ENCODE data around the gene ANKS6.

ANKS6 gene

DNA sequence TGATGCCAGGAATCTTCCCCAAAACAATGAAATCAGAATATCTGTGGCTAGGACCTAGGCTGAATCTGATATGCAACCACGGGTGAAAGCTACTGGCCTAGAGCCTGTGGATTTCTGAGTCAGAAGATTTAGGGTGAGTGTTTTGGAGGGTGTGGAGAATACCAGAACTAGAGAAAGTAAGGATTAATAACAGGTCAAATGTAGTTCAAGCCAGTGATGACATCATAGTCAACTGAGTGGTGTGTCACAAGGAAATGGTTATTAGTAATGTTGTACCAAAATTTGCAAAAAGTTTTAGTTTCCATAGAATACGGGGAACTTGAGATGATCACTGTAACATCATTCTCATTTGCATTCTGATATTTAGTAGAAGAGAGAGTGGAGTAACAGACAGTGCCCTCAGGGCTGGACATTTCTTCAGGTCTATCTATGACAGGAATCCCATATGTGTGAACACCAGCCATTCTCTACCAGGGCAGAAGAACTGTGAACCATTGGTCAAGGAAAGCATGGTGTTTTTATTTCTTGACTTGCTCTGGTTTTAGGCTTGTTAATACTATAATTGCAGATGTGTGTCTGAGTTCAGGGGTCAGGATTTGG is 14.8 kb upstream of the ANKS6 start:
- no peak for DNase-seq

DNA sequence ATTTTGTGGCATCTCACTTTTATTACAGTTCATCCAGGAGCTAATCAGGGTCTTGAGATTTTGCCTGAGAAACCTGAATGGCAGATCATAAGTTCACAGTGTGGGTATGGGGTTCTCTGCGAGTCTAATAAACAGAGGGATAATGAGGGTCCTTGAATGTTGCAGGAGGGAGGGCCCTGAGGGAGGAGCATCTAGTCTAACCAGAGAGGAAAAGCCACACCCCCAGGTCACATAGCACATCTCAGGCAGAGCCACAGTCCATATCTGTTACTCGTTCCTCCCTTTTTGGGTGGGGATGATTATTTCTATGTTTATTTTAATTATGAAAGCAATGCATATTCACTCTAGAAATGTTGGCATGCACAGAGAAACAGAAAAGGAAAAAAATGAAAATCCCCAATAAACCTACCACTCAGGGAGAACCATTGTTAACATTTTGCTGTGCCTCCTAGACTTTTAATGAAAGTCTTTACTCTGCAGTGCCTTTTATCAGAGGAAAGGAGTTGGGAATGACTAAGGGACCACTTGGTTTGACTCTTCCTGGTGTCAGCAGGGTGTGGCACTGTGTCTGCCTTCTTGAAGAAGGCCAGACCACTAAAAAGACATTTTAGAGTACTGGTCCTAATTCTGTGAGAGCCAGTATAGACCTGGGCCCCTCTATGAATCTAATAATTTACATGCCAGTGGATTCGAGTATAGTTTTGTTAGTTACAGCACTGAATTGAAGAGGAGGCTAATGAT is 13.9 kb upstream of the ANKS6 start:
- DNase-seq = no peak

DNA sequence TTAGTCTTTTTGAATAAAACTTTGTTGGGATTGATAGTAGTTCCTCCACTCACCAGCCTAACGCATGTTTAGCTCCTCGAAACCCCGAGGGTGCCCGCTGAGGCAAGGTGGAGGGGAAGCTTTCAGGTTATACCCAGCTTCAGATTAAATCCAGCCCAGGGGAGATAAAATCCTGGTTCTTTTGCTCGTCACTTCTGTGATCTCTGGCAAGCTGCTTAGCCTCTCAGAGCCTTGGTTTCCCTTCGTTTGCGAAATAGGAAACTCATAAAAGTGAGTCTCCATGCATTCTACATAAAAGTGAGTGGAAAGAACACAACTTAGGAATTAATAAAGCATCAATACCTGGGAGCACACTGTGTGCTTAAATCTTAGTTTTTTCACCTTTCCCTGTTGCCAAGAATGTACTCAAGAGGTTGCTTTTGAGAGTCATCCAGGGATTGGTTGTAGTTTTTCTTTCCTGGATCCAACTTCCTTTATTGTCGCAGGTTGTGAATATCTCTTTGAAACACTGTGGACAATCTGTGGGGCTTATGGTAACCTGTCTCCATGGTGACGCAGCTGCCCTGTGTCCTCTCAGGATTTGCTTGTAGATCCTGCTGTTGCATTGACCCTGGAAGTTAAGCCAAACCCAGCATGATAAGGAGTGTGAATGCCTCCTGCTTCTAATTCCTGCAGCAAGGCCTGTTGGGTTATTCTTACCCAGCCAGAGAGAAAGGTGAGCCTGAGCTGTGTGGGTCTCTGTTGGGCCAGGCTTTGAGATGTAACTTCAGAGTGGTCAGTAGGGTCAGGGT is 13.2 kb upstream of the ANKS6 start:
- no peak for DNase-seq

DNA sequence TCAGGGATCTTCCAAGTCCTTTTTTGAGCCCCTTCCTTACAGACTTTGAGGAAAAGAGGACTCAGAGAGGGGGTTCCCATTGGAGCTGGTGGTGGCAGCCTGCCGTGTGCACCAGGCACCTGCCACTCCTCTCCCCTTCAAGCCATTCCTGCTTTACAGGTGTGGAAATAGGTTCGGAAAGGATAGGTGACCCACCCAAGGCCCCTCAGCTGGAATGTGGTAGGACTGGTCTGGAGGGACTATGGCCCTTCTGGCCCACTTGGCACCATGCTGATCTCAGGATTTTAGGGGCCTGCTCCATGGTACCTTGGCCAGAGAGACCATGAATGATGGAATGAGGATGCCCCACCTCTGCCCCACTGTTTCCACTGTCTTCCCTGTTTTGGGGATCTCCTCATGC is 12.5 kb upstream of the ANKS6 start:
- no peak for DNase-seq

DNA sequence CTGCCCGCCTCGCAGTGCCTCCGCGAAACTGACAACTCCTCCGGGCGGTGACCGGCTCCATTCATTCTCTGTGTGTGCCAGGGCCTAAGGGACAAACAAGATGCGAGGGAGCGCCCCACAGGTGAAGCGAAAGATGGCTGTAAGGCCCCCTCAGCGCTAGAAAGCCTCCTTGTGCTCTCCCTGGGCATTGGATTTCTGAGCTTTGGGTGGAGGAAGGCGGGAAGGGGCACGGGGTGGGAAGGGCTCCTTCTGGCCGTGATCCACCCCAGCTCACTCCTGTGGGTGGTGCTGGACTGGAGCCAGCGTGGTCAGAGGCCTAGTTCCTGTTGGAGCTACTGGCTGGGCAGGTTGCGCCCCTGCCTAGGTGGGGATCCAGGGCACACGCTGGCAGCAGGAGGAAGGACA is 12.1 kb upstream of the ANKS6 start:
- DNase-seq = no peak

DNA sequence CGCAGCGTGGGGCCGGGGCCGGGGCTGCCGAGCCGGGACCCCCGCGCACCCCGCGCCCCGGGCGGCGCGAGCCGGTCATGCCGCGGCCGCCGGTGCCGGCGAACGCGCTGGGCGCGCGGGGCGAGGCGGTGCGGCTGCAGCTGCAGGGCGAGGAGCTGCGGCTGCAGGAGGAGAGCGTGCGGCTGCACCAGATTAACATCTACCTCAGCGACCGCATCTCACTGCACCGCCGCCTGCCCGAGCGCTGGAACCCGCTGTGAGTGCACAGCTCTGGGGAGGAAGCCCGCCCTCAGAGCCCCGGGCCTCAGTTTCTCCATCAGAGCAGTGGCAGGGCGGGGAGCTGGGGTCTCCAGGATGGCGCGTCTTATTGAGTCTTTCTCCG is 11.4 kb upstream of the ANKS6 start:
- no peak for DNase-seq

DNA sequence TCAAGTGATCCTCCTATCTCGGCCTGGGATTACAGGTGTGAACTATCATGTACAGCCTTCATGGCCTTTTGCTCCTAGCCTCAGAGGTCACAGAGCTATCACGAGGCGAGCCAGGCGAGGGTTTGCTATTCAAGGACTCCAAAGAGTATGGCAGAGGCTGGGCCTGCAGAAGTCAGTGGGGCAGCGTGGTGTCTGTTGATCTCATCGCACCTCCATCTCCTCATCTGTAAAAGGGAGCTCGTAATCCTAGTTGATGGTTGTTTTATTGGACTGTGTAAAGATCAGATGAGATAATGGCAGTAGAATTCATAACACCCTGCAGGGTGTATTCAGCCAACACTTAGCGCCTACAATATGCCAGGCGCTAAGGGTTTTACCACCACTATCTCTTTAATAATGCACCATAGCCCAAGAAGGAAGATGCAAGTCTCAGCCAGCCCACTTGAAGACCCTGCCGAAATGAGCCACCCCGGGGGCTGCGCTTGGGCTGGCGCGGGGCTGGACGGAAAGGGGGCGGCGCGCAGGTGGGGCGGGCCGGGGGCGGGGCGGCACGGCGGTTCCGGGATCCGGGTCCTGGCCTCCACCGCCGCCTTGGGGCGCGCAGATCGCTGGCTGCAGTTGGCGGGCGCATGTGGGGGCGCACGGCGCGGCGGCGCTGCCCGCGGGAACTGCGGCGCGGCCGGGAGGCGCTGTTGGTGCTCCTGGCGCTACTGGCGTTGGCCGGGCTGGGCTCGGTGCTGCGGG is 10.9 kb upstream of the ANKS6 start, which contains the start of gene GALNT12:
Gene GALNT12 (plus strand): TSS at position 601 of the 744 bp plus-strand sequence. CDS start 29 bp downstream, at position 630.
- DNase-seq = peak; percentile 35 to 42

DNA sequence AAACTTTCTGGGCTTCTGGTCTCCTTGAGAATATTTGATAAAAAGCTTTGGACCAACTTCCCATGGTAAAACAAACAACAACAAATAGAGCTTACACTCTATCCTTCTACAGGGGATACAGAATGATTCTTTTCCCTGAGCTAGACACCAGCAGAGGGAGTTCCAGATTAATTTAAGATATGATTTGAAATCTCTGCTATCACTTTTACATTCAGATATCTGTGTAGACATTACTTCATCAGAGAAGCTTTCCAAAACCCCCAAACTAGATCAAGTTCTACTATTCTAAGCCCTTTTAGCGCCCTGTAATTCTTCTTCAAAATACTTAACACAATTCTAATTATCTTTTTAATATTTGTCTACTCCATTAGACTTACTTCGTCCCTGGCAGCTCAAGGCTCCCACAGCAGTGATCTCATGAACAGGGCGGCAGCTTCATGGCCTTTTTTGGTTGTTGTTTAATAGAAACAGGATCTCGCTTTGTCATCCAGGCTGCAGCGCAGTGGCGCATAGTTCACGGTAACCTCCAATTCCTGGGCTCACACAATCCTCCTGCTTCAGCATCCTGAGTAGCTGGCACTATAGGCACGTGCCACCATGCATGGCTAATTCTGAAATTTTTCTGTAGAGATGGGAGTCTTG is 10.2 kb upstream of the ANKS6 start:
- DNase-seq = no peak

DNA sequence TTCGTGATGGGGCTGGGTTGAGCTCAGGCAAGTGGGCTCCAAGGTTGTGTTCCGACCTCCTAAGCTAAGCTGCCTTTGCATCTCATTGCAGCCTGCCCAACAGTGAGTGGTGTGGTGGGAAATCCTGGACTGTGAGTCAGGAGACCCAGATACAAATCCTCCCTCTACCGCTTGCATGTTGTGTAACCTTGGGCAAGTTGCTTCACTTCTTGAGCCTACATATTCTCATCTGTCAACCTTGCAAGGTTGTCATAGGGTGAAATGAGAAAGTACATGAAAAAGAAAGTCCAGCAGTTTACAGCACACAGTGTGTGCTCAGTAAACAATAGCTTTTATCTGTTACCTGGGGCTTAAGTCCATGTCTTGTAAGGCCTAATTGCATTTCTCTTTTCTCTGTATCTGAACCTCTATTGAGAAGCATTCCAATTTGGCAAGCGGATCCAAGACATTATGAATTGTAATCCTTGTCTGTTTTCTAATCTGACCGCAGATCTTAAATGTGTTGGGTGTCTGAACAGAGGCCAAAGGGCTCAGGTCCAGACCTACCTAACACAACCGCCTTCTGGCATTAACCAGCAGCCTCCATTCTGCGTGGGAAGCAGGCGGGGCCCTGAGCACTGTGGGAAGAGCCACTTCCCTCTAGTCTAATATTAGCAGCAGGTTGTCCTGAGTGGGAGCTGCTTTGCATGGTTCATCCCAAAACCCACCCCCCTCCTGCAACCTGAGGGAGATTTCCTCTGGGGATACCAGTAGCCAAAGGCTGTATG is 9.3 kb upstream of the ANKS6 start:
- no peak for DNase-seq

DNA sequence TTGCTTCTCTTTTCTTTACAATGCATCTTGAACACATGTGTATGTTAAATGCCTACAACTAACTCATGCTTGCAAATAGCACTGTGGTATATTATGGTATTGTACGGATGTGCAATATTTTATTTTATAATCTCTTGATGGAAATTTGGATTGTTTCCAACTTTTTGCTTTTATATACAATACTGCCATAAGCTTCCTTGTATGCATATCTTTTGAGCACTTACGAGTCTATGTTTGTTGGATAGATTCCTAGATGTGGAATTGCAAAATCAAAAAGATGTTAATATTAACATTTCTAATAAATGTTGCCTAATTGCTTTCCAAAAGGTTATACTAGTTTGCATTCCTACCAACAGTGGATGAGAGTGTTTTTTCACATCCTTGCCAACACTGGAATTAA is 7.7 kb upstream of the ANKS6 start:
- DNase-seq = no peak

DNA sequence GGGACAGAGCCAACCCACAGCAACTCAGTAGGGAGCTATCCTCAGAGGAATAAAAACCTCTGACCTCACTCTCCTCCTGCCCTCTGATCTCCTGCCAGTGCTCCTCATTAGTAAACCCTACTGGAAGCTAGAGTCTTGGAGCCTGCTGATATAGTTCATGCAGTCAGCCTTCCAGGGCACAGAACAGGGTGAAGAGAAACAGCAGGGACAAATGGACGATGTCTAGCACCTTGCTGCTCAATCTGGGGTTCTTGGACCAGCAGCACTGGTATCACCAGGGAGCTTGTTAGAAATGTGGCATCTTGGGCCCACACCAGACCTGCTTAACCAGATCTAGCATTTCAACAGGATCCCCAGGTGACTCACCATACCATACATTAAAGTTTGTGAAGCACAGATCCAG is 5.6 kb upstream of the ANKS6 start:
- DNase-seq = no peak

DNA sequence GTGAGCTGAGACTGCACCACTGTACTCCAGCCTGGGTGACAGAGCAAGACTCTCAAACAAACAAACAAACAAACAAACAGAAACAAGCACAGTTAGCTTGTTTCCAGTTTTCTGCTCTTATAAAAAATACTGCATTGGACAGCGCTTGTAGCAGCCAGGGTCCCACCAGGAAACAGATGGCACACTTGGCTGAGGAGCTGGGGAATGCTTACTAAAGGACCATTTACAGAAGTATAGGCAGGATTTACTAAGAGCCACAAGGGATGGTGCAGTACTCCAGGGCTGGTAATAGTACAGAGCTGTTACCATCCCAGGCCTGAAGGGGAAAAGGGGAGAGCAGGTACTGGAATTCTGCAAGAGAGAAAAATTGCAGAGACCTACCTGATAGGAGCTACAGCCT is 5.2 kb upstream of the ANKS6 start:
- no peak for DNase-seq

DNA sequence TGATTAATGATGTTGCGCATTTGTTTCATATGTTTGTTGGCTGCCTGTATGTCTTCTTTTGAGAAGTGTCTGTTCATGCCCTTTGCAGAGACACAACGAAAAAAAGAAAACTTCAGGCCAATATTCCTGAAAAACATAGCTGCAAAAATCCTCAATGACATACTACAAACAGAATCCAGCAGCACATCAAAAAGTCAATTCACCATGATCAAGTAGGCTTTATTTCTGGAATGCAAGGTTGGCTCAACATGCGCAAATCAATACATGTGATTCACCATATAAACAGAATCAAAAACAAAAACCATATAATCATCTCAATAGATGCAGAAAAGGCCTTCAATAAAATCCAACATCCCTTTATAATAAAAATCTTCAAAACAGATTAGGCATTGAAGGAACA is 1.9 kb upstream of the ANKS6 start:
- DNase-seq = no peak

DNA sequence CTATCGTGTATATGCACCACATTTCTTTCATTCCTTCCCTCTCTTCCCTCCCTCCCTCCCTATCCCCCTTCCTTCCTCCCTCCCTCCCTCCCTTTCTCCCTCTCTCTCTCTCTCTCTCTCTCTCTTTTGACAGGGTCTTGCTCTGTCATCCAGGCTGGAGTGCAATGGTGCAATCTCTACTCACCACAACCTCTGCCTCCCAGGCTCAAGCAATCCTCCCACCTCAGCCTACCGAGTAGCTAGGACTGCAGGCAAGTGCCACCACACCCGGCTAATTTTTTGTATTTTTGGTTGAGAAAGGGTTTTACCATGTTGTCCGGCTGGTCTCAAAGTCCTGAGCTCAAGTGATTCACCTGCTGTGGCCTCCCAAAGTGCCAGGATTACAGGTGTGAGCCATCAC is 1.1 kb upstream of the ANKS6 start:
- no peak for DNase-seq

DNA sequence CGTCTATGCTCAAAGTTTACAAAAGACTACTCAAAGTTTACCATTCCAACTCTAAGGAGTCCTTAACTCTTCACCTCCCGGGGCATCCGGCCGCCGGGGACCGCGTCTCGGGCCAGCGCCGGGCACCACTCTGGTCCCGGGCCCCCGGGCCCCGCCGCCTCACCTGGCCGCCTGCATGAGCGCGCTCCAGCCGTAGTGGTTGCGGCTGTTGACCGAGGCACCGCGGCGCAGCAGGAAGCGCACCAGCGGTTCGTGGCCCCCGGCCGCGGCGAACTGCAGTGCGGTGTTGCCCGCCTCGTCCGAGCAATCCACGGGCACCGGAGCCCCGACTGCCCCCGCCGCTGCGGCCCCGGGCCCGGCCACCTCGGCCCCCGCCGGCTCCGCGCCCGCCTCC is 388 bp downstream of the ANKS6 start:
- DNase-seq = no peak

DNA sequence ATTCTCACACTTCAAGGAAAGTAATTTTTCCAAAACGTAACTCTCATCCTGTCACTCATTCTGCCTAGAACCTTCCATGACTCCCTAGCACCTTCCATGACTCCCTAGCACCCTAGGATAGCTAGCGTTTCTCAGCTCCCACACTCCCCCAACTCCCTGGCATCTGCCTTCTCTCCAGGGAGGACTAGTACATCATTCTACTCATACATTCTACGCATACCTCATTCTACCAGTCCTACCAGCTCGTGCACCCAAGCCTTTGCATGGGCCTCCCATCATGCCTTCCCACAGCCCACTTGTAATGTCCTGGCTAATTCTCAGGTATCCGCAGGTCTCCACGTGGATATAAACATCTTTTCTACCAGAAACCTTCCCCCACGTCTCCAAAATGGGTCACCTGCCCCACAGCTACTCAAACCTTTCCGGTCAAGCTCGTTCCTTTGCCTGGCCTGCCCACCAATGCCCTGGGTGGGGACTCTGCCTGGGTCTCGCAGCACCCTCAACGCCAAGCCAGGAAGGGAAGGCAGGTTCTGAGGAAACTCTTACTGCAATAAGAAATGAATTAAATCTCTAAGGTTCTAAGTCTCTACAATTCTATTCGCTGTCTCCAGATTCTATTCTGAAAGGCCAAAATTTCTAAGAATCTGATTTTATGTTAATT is 930 bp downstream of the ANKS6 start:
- DNase-seq = no peak

DNA sequence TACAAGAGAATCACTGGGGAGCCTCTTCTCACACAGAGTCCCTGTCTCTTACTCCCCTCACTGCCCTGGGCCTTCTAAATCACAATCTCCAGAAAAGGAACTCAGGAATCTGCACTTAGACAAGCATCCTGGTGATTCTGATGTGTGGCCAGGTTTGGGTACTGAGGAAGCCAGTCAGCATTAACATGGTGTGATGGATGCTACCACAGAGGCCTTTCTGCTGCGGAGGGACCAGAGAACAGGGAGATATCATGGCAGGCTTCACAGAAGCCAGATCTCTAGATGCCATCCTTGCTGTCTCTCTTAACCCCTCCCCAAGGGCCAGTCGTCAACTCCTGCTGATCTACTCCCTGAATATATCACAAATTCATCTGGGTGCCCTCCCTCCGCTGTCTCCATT is 1.6 kb downstream of the ANKS6 start:
- DNase-seq = no peak

DNA sequence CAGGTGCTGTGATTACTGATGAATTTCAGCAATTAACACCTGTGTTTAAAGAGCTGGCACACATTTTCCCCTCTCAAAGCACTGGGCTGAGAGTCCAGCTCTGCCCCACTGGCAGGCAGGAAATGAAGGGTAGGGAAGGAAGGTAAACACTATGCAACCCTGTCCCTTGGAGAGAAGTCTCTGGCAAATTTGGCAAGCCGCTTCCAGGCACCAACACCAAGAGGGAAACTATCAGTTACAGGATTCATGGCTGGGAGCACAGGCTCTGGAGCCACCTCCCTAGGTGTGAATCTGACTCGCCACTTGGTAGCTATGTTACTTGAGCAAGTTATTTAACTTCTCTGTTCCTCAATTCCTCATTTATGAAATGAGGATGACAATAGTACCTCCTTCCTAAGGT is 3.3 kb downstream of the ANKS6 start:
- DNase-seq = no peak

DNA sequence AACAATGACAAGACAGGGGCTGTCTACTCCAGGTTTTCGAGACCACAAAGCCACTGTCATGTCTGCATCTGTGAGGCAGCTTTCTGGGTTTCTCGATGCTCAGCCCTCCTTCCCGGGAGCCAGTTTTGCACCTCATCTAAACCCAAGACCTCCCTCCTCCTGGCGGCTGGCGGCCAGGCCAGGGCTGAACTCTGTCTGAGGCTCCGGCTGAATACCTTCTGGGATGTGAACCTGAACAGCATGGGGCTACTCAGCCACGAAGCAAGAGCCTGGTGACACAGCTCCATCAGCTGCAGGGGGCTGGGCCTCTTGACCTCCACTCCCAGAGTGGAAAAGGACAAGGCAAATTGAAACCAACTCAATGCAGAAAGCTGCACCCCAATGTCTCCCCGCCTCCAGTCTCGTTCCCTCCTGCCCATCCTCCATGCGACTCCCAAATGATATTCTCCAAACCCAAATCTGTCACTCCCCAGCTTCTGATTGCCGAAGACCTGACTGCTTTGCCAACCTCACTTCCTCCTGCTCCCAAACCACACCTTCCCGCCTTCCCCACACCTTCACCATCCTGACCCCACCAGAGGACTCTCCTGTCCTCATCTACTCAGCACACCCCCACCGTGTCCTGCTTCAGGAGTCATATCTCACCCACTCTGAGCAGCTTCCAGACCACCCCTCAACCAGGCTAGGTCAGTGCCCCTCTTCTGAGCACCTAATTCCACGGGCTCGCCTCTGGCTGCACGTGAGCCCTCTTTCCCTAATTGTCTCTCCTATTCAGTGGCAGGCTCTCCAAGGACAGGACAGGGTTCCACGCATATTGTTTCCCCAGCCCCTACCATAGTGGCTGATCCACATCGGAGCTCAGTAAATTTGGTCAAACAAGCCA is 4.5 kb downstream of the ANKS6 start:
- no peak for DNase-seq

DNA sequence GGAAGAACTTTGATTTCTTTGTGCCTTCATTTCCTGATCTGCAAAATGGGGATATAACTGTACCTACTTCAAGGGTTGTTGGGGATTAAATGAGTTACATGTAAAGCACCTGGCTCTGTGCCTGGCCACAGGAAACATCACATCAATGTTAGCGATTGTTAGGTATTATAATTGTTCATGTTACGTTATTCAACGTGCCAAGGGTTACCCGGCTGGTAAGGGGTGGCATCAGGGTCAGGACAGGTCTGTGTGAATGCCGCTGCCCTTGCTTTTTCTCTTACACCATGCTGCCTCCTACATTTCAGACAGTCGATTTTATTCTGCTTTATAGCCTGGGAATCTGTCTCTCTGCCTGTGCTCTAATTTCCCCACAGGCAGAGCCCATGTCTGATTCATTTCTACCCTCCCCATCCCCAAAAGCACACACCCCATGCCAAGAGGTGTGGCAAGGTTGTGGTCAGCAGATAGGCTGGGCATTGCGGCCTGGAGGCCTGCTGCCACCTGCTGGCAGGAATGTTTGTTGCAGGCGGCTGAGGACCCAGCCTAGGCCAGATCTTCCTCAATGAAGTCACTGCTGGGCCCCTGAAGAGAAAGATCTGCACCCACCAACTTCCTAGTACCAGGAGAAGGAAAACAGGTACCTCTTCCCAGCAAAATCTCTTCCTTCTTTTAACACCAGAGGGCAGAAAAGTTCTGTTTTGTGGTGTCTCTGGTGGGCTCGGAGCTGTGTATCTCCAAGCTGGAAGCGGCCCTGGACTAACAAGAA is 5.3 kb downstream of the ANKS6 start:
- peak; percentile 68 to 70 for DNase-seq

All from stimulated activated CD4-positive, alpha-beta T cell treated with anti-CD3 and anti-CD28 coated beads, Interleukin-2, amount 100 ng/mL, for 48 hours (primary cell).